Osteocyte (in vitro differentiated cells): ENCODE data around the gene TMEM151B. TPM values are rescaled to one million over a fixed set of nuclear protein-coding genes. Genes with fewer than 3 reads are reported as not detected.

ENCODE experiments used
- DNase-seq: peaks from one replicate; pipeline ENCODE4 v3.0.0; 2021; ENCODE audit warnings: mixed read lengths; ENCODE audit not compliant: unreplicated experiment; ENCODE audit errors: extremely low spot score
- H3K27ac Mint-ChIP-seq: one replicate; pipeline ENCODE4 v1.8.0; 2021; ENCODE audit warnings: mild to moderate bottlenecking, mixed read lengths; ENCODE audit not compliant: unreplicated experiment
- H3K27me3 Mint-ChIP-seq: one replicate; pipeline ENCODE4 v1.8.0; 2021; ENCODE audit warnings: mixed read lengths; ENCODE audit not compliant: unreplicated experiment
- H3K36me3 Mint-ChIP-seq: one replicate; pipeline ENCODE4 v1.8.0; 2021; ENCODE audit warnings: mixed read lengths; ENCODE audit not compliant: unreplicated experiment
- H3K4me1 Mint-ChIP-seq: one replicate; pipeline ENCODE4 v1.8.0; 2021; ENCODE audit warnings: mixed read lengths; ENCODE audit not compliant: unreplicated experiment
- H3K4me3 Mint-ChIP-seq: one replicate; pipeline ENCODE4 v1.8.0; 2021; ENCODE audit warnings: mild to moderate bottlenecking, moderate library complexity, mixed read lengths; ENCODE audit not compliant: unreplicated experiment
- H3K9me3 Mint-ChIP-seq: one replicate; pipeline ENCODE4 v1.8.0; 2021; ENCODE audit warnings: mixed read lengths; ENCODE audit not compliant: unreplicated experiment
- total RNA-seq: library from RNA; stranded (reverse); gene quantifications from 2 replicates; pipeline ENCODE4 v1.2.1, GENCODE V29; 2021
- TF ChIP-seq, protein P1 (sequence below): fragments of 200-600 bp; sonication (generic); IDR thresholded peaks from 2 replicates; pipeline ENCODE4 v1.5.0; 2021; ENCODE audit warnings: antibody characterized with exemption, mild to moderate bottlenecking, moderate library complexity

TMEM151B gene
- total RNA-seq, 1 donor from 2014 or later = not detected

- no peaks in the 10 kb centered on the region for H3K9me3 Mint-ChIP-seq
- peak overlapping the region; percentile 90 for H3K4me3 Mint-ChIP-seq
- H3K36me3 Mint-ChIP-seq = peaks cover 15% of the 10 kb centered on the region
- DNase-seq = no peak
- TF ChIP-seq, protein P1, sequence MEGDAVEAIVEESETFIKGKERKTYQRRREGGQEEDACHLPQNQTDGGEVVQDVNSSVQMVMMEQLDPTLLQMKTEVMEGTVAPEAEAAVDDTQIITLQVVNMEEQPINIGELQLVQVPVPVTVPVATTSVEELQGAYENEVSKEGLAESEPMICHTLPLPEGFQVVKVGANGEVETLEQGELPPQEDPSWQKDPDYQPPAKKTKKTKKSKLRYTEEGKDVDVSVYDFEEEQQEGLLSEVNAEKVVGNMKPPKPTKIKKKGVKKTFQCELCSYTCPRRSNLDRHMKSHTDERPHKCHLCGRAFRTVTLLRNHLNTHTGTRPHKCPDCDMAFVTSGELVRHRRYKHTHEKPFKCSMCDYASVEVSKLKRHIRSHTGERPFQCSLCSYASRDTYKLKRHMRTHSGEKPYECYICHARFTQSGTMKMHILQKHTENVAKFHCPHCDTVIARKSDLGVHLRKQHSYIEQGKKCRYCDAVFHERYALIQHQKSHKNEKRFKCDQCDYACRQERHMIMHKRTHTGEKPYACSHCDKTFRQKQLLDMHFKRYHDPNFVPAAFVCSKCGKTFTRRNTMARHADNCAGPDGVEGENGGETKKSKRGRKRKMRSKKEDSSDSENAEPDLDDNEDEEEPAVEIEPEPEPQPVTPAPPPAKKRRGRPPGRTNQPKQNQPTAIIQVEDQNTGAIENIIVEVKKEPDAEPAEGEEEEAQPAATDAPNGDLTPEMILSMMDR = no peak
- H3K27me3 Mint-ChIP-seq = no peaks in the 10 kb centered on the region
- peaks cover 36% of the 10 kb centered on the region for H3K4me1 Mint-ChIP-seq
- H3K27ac Mint-ChIP-seq = peak overlapping the region; percentile 79
These were observed 7.5 kb upstream of the TMEM151B start for GRCh38 chr6:44262467-44263353.

DNA sequence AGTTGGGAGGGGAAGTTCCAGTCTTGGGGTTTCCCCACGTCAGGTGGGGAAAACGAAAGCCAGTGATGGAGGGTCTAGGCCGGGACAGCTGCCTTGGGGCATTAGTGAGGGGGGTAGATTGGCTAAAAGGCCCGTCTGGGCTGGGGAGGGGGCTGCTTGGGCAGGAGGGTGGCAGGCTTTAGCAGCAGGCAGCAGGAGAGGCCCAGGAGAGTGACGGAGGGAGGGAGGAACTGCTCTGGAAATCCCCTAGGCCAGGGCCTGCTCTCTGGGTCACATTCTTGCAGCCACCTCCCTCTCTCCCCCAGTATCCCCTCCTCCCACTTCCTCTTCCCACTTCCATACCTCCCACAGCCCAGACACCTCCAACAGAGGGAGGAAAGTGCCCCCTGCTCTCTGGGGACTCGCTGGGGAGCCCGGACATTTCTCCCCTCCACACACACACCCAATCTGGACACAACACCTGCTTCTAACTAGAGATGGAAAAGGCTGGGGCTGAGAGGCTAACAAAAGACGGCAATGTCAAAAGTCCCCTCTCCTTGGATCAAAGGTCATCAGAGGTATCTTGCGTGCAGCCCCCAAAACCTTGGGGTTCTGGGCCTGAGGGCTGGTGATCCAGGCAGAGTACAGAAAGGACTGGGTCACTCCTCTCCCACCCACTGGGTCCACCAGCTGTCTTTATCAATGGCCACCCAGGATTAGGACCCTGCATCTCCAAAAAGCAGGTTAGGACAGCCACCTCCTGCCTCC, 6.7 kb upstream of the TMEM151B start:
- no peak for DNase-seq
- TF ChIP-seq, protein P1 = no peak
- Mint-ChIP-seq H3K27ac (peak overlapping the region; percentile 79), H3K4me3 (peak overlapping the region; percentile 90), H3K4me1 (peaks cover 28% of the 10 kb centered on the region), H3K27me3 (peaks cover 2% of the 10 kb centered on the region), H3K36me3 (peaks cover 12% of the 10 kb centered on the region), H3K9me3 (no peaks in the 10 kb centered on the region)

DNA sequence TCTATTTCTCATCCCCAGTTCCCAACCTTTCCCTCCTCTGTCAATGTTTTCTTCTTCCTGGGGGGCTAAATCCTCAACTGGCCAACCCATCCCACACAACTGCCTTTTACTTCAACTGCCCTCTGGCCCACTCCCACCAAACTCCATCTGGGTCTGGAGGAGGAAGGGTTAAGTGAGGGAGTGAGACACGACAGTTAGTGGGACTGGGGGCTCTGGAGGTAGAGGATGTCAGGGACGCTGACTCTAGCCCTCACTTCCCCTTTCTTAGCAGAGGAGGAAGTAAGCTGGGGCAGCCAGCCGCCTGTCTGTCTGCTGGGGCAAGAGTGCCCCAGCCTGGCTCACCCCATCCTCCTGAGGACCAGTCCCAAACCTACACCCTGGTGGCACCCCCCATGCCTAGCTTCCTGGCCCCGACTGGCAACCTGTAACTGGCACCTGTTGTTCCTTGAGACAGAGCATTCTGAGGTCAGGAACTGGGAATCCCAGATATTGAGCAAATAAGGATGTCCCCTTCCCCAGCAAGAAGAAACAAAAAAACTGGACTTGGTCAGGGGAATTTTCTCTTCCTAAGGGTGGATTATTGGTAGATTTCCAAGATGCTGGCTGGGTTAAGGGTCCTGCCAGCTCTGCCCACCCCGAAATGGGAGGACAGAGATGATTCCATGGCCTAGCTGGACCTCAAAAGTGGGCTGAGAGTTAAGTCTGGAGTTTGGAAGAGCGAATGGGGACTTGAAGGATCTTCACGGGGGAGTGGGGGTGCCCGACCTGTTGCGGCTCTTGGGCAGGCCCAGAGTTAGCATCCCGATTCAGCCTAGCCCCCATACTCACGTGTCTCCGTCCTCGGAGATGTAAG, 5.9 kb upstream of the TMEM151B start:
- Mint-ChIP-seq H3K27me3 (peaks cover 10% of the 10 kb centered on the region), H3K36me3 (peaks cover 7% of the 10 kb centered on the region), H3K27ac (peak overlapping the region; percentile 79), H3K4me3 (peak overlapping the region; percentile 90), H3K9me3 (no peaks in the 10 kb centered on the region), H3K4me1 (peaks cover 26% of the 10 kb centered on the region)
- TF ChIP-seq, protein P1 = no peak
- DNase-seq = no peak

- Mint-ChIP-seq H3K4me1 (peaks cover 30% of the 10 kb centered on the region), H3K9me3 (no peaks in the 10 kb centered on the region), H3K4me3 (peak within 1 kb of the TSS; percentile 90), H3K36me3 (peaks cover 3% of the 10 kb centered on the region), H3K27me3 (peaks cover 18% of the 10 kb centered on the region), H3K27ac (peak within 1 kb of the TSS; percentile 79)
- TF ChIP-seq, protein P1 = peak; percentile 52
- peak; percentile 98 for DNase-seq
These were observed 5.1 kb upstream of the TMEM151B start, which contains the start of gene NFKBIE for GRCh38 chr6:44265007-44265721. TSS of gene NFKBIE (minus strand) at chr6:44265551. CDS start at chr6:44265346, 205 bp downstream.
